ENCODE results near the gene KRT1. TPM values are rescaled to one million over a fixed set of nuclear protein-coding genes. Genes with fewer than 3 reads are reported as not detected.
A peak's percentile ranks its signal among the peaks of the same experiment; 100 is the strongest.
"Not testable (repeated sequence)": the region's sequence is repeated elsewhere in the genome, so short reads cannot be mapped to it uniquely, and the experiment has no call there.

KRT1 gene
- total RNA-seq, 3 donors from 2014 or later (not counting 1 experiment from before 2014, with no cell fraction given), result 0.27 to 1.8 TPM; not detected in 1

GRCh38 chr12:52672321-52672933 lies 7.8 kb downstream of the KRT1 start:
- Histone ChIP-seq H3K27ac (ENCODE audit: low read length) (no peak overlapping the region), H3K4me3 (ENCODE audit: low read length) (no peak overlapping the region), H3K4me1 (ENCODE audit: control insufficient read depth, insufficient read depth, low read length) (no peaks in the 10 kb centered on the region), H3K27me3 (ENCODE audit: control insufficient read depth, insufficient read depth, low read length) (no peaks in the 10 kb centered on the region), H3K36me3 (ENCODE audit: control insufficient read depth, insufficient read depth, low read length) (no peaks in the 10 kb centered on the region), H3K9me3 (ENCODE audit: control insufficient read depth, insufficient read depth, low read length) (no peaks in the 10 kb centered on the region)
- Mint-ChIP-seq H3K36me3 (no peaks in the 10 kb centered on the region), H3K27ac (no peak overlapping the region), H3K9me3 (no peaks in the 10 kb centered on the region), H3K27me3 (ENCODE audit: low read depth in 2 of 2) (peaks cover 14 to 15% of the 10 kb centered on the region in 2 donors), H3K4me3 (no peak overlapping the region), H3K4me1 (peaks cover 7 to 12% of the 10 kb centered on the region in 2 donors)
- no peak for DNase-seq
- TF ChIP-seq, protein P1, sequence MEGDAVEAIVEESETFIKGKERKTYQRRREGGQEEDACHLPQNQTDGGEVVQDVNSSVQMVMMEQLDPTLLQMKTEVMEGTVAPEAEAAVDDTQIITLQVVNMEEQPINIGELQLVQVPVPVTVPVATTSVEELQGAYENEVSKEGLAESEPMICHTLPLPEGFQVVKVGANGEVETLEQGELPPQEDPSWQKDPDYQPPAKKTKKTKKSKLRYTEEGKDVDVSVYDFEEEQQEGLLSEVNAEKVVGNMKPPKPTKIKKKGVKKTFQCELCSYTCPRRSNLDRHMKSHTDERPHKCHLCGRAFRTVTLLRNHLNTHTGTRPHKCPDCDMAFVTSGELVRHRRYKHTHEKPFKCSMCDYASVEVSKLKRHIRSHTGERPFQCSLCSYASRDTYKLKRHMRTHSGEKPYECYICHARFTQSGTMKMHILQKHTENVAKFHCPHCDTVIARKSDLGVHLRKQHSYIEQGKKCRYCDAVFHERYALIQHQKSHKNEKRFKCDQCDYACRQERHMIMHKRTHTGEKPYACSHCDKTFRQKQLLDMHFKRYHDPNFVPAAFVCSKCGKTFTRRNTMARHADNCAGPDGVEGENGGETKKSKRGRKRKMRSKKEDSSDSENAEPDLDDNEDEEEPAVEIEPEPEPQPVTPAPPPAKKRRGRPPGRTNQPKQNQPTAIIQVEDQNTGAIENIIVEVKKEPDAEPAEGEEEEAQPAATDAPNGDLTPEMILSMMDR (IDR thresholded peaks at IDR 0.05), result no peak
- intact Hi-C loops (cut with micrococcal nuclease), result no loop called here
- WGBS (ENCODE audit: insufficient coverage), result 67% methylated on average over 1 of the region's 2 CpGs
- ATAC-seq, result peak in 2 of 3 donors; percentile 45 to 60

DNA sequence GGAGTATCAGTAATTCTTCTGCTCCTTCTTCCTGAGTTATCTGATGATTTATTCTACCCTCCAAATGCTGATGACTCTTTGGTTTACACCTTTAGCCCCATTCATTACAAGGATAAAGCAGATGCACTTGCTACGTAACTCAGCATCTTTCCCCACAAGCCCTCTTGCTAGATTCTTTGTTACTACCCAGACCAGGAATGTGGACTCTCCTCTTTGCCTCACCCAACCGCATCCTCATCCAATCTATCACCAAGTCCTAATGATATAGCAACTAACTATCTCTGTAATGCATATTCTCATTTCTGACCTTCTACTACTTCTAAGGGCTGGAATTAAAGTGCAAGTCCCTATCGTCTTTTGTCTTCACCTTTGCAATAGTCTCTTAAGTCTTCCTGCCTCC lies 9.2 kb downstream of the KRT1 start:
- peaks cover under 1 to 9% of the 10 kb centered on the region in 2 donors for H3K27me3 Mint-ChIP-seq (ENCODE audit: low read depth in 2 of 2)
- H3K4me3 Mint-ChIP-seq, result no peak overlapping the region
- Histone ChIP-seq H3K9me3 (ENCODE audit: control insufficient read depth, insufficient read depth, low read length) (no peaks in the 10 kb centered on the region), H3K4me3 (ENCODE audit: low read length) (no peak overlapping the region), H3K27ac (ENCODE audit: low read length) (no peak overlapping the region), H3K4me1 (ENCODE audit: control insufficient read depth, insufficient read depth, low read length) (no peaks in the 10 kb centered on the region), H3K36me3 (ENCODE audit: control insufficient read depth, insufficient read depth, low read length) (no peaks in the 10 kb centered on the region), H3K27me3 (ENCODE audit: control insufficient read depth, insufficient read depth, low read length) (no peaks in the 10 kb centered on the region)
- no peak for ATAC-seq
- TF ChIP-seq, protein P1 (IDR thresholded peaks at IDR 0.05), result no peak
- 91% methylated on average over 3 of the region's 3 CpGs for WGBS (ENCODE audit: insufficient coverage)
- H3K9me3 Mint-ChIP-seq, result no peaks in the 10 kb centered on the region
- H3K27ac Mint-ChIP-seq, result no peak overlapping the region
- peaks cover 7 to 16% of the 10 kb centered on the region in 2 donors for H3K4me1 Mint-ChIP-seq
- intact Hi-C loops (cut with micrococcal nuclease), result no loop called here
- no peaks in the 10 kb centered on the region for H3K36me3 Mint-ChIP-seq
- no peak for DNase-seq

GRCh38 chr12:52670506-52670905 lies 9.7 kb downstream of the KRT1 start:
- Histone ChIP-seq H3K9me3 (ENCODE audit: control insufficient read depth, insufficient read depth, low read length) (no peaks in the 10 kb centered on the region), H3K36me3 (ENCODE audit: control insufficient read depth, insufficient read depth, low read length) (no peaks in the 10 kb centered on the region), H3K4me3 (ENCODE audit: low read length) (no peak overlapping the region), H3K27ac (ENCODE audit: low read length) (no peak overlapping the region), H3K4me1 (ENCODE audit: control insufficient read depth, insufficient read depth, low read length) (no peaks in the 10 kb centered on the region), H3K27me3 (ENCODE audit: control insufficient read depth, insufficient read depth, low read length) (no peaks in the 10 kb centered on the region)
- H3K9me3 Mint-ChIP-seq, result no peaks in the 10 kb centered on the region
- DNase-seq (no peak), ATAC-seq (no peak)
- peaks cover 0 to 6% of the 10 kb centered on the region in 2 donors for H3K27me3 Mint-ChIP-seq (ENCODE audit: low read depth in 2 of 2)
- TF ChIP-seq, protein P1 (IDR thresholded peaks at IDR 0.05), result no peak
- no peak overlapping the region for H3K27ac Mint-ChIP-seq
- intact Hi-C loops (cut with micrococcal nuclease), result no loop called here
- H3K4me3 Mint-ChIP-seq, result no peak overlapping the region
- H3K4me1 Mint-ChIP-seq, result peaks cover 7 to 16% of the 10 kb centered on the region in 2 donors
- no peaks in the 10 kb centered on the region for H3K36me3 Mint-ChIP-seq
- WGBS (ENCODE audit: insufficient coverage), result 93% methylated on average over 4 of the region's 4 CpGs

DNA sequence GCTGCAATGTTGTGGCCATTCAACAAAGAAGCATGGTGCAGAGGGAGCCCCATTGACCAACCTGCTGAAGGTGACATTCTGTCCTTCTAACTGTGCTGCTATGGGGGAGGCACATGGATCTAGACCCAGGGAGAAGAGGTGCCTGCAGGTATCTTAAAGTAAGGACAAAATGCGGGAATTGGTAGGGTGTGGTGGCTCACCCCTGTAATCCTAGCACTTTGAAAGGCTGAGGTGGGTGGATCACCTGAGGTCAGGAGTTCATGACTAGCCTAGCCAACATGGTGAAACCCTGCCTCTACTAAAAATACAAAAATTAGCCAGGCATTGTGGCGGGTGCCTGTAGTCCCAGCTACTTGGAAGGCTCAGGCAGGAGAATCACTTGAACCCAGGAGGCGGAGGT lies 10.3 kb downstream of the KRT1 start:
- H3K27ac ChIP-seq (ENCODE audit: low read length); H3K27me3 ChIP-seq (ENCODE audit: control insufficient read depth, insufficient read depth, low read length); H3K4me1 ChIP-seq (ENCODE audit: control insufficient read depth, insufficient read depth, low read length); H3K36me3 ChIP-seq (ENCODE audit: control insufficient read depth, insufficient read depth, low read length); H3K36me3 Mint-ChIP-seq; intact Hi-C loops (cut with micrococcal nuclease); H3K4me3 ChIP-seq (ENCODE audit: low read length); H3K9me3 Mint-ChIP-seq; H3K9me3 ChIP-seq (ENCODE audit: control insufficient read depth, insufficient read depth, low read length); H3K4me3 Mint-ChIP-seq; H3K27me3 Mint-ChIP-seq (ENCODE audit: low read depth in 2 of 2); DNase-seq: not testable (repeated sequence)
- Mint-ChIP-seq H3K27ac (peak overlapping the region in 1 of 2 donors; percentile 6), H3K4me1 (peaks cover 7 to 16% of the 10 kb centered on the region in 2 donors)
- ATAC-seq, result peak in 1 of 3 donors; percentile 12
- 89% methylated on average over 3 of the region's 3 CpGs for WGBS (ENCODE audit: insufficient coverage)
